H9 (cell line): ENCODE data around the gene ASMTL. TPM values are rescaled to one million over a fixed set of nuclear protein-coding genes. Genes with fewer than 3 reads are reported as not detected.

Source experiments
- DNase-seq: peaks from one replicate; pipeline ENCODE4 v3.0.0-alpha.2; 2017
- H2AFZ ChIP-seq: one replicate; pipeline ENCODE4 v1.6.1; 2013; ENCODE audit warnings: mild to moderate bottlenecking, low read length, control low read depth, moderate library complexity
- H2AK5ac ChIP-seq: 2 replicates; pipeline ENCODE4 v1.6.1; 2013; ENCODE audit warnings: low read length, control low read depth, mixed read lengths; ENCODE audit not compliant: insufficient read length
- H2BK120ac ChIP-seq: one replicate; pipeline ENCODE4 v1.6.1; 2013; ENCODE audit warnings: low read depth, mild to moderate bottlenecking, low read length, control low read depth, inconsistent platforms; ENCODE audit not compliant: poor library complexity, severe bottlenecking
- H2BK12ac ChIP-seq: 2 replicates; pipeline ENCODE4 v1.6.1; 2013; ENCODE audit warnings: low read length, control low read depth, mixed read lengths, low read depth; ENCODE audit not compliant: insufficient read length
- H2BK15ac ChIP-seq: 2 replicates; pipeline ENCODE4 v1.6.1; 2013; ENCODE audit warnings: low read depth, low read length, control low read depth
- H2BK20ac ChIP-seq: one replicate; pipeline ENCODE4 v1.6.1; 2013; ENCODE audit warnings: low read depth, mild to moderate bottlenecking, low read length, control low read depth, inconsistent platforms; ENCODE audit not compliant: poor library complexity, severe bottlenecking
- H2BK5ac ChIP-seq: 2 replicates; pipeline ENCODE4 v1.6.1; 2013; ENCODE audit warnings: low read length, control low read depth, mixed read lengths; ENCODE audit not compliant: insufficient read length
- H3K14ac ChIP-seq: 2 replicates; pipeline ENCODE4 v1.6.1; 2013; ENCODE audit warnings: low read length, control low read depth; ENCODE audit not compliant: insufficient read depth
- H3K18ac ChIP-seq: 2 replicates; pipeline ENCODE4 v1.6.1; 2013; ENCODE audit warnings: low read depth, mild to moderate bottlenecking, mixed read lengths, low read length, control low read depth; ENCODE audit not compliant: insufficient read length
- H3K23ac ChIP-seq: 2 replicates; pipeline ENCODE4 v1.6.1; 2013; ENCODE audit warnings: low read length, control low read depth, mixed read lengths, low read depth; ENCODE audit not compliant: insufficient read length
- H3K23me2 ChIP-seq: 2 replicates; pipeline ENCODE4 v1.6.1; 2013; ENCODE audit warnings: low read depth, mild to moderate bottlenecking, mixed read lengths, low read length, control low read depth; ENCODE audit not compliant: insufficient read length, poor library complexity, severe bottlenecking
- H3K27ac ChIP-seq: 2 replicates; pipeline ENCODE4 v1.5.1; 2013; ENCODE audit warnings: low read length, control low read depth, mixed read lengths, low read depth; ENCODE audit not compliant: insufficient read length
- H3K27me3 ChIP-seq: 2 replicates; pipeline ENCODE4 v1.6.1; 2013; ENCODE audit warnings: low read length, control low read depth, inconsistent platforms; ENCODE audit not compliant: insufficient read depth
- H3K4ac ChIP-seq: 2 replicates; pipeline ENCODE4 v1.6.1; 2013; ENCODE audit warnings: low read depth, mild to moderate bottlenecking, control low read depth, inconsistent platforms, low read length, moderate library complexity
- H3K4me1 ChIP-seq: 2 replicates; pipeline ENCODE4 v1.6.1; 2013; ENCODE audit warnings: low read length, control low read depth, inconsistent platforms; ENCODE audit not compliant: insufficient read depth
- H3K4me2 ChIP-seq: 2 replicates; pipeline ENCODE4 v1.6.1; 2013; ENCODE audit warnings: low read length, control low read depth, mixed read lengths; ENCODE audit not compliant: insufficient read length, insufficient read depth
- H3K56ac ChIP-seq: 2 replicates; pipeline ENCODE4 v1.6.1; 2013; ENCODE audit warnings: low read depth, mild to moderate bottlenecking, mixed read lengths, low read length, control low read depth; ENCODE audit not compliant: insufficient read length
- H3K79me1 ChIP-seq: 2 replicates; pipeline ENCODE4 v1.6.1; 2013; ENCODE audit warnings: low read depth, mild to moderate bottlenecking, moderate library complexity, low read length, control low read depth, inconsistent platforms; ENCODE audit not compliant: insufficient read depth, poor library complexity, severe bottlenecking
- H3K79me2 ChIP-seq: 2 replicates; pipeline ENCODE4 v1.6.1; 2013; ENCODE audit warnings: low read length, control low read depth, inconsistent platforms; ENCODE audit not compliant: insufficient read depth
- H3K9ac ChIP-seq: 2 replicates; pipeline ENCODE4 v1.6.1; 2013; ENCODE audit warnings: low read length, control low read depth, mixed read lengths; ENCODE audit not compliant: insufficient read length; ENCODE audit errors: extremely low read depth
- H3K9me3 ChIP-seq: one replicate; pipeline ENCODE4 v1.6.1; 2013; ENCODE audit warnings: low read depth, low read length, inconsistent platforms; ENCODE audit not compliant: control insufficient read depth
- H3T11ph ChIP-seq: one replicate; pipeline ENCODE4 v1.6.1; 2013; ENCODE audit warnings: mild to moderate bottlenecking, low read length, control low read depth, inconsistent platforms
- H4K20me1 ChIP-seq: one replicate; pipeline ENCODE4 v1.6.1; 2013; ENCODE audit not compliant: control insufficient read depth, insufficient read length, insufficient read depth
- H4K5ac ChIP-seq: 2 replicates; pipeline ENCODE4 v1.6.1; 2013; ENCODE audit warnings: low read depth, mild to moderate bottlenecking, mixed read lengths, low read length, control low read depth; ENCODE audit not compliant: insufficient read length
- H4K8ac ChIP-seq: replicated peaks from 2 replicates; pipeline ENCODE4 v1.6.1; 2013; ENCODE audit warnings: low read length, control low read depth, mixed read lengths, low read depth; ENCODE audit not compliant: insufficient read length
- H4K91ac ChIP-seq: 2 replicates; pipeline ENCODE4 v1.6.1; 2013; ENCODE audit warnings: low read depth, mild to moderate bottlenecking, moderate library complexity, mixed read lengths, low read length, control low read depth; ENCODE audit not compliant: insufficient read length
- H3K27ac Mint-ChIP-seq, 3 experiments: 2 replicates in 2 of 3; 3 replicates in 1 of 3; pipeline ENCODE4 v1.8.0; 2020 to 2021; ENCODE audit warnings: mixed read lengths in 3 of 3, mild to moderate bottlenecking in 1 of 3, moderate library complexity in 1 of 3
- H3K27me3 Mint-ChIP-seq: 2 replicates; pipeline ENCODE4 v1.8.0; 2021; ENCODE audit warnings: low read depth, mild to moderate bottlenecking, moderate library complexity, mixed read lengths
- H3K36me3 Mint-ChIP-seq, 3 experiments: 2 replicates in 2 of 3; 3 replicates in 1 of 3; pipeline ENCODE4 v1.8.0; 2020 to 2021; ENCODE audit warnings: low read depth in 3 of 3, mixed read lengths in 3 of 3; ENCODE audit not compliant: insufficient read depth in 1 of 3
- H3K4me1 Mint-ChIP-seq, 2 experiments: 2 replicates each; pipeline ENCODE4 v1.8.0; 2020; ENCODE audit warnings: mixed read lengths in 2 of 2
- H3K4me3 Mint-ChIP-seq, 2 experiments: 2 replicates in 1 of 2; 3 replicates in 1 of 2; pipeline ENCODE4 v1.8.0; 2020 to 2021; ENCODE audit warnings: mild to moderate bottlenecking in 2 of 2, mixed read lengths in 2 of 2, moderate library complexity in 1 of 2
- H3K9me3 Mint-ChIP-seq, 2 experiments: 2 replicates in 1 of 2; 3 replicates in 1 of 2; pipeline ENCODE4 v1.8.0; 2020; ENCODE audit warnings: mild to moderate bottlenecking in 2 of 2, mixed read lengths in 2 of 2, moderate library complexity in 1 of 2
- WGBS: extraction: QIAGEN DNeasy Blood & Tissue Kit; methylation state at CpG from one replicate; pipeline ENCODE4 v1.1.7; 2013; ENCODE audit warnings: missing lambda C conversion rate, low lambda C conversion rate, mixed read lengths; ENCODE audit not compliant: insufficient read length; ENCODE audit errors: extremely low coverage; 5-methylcytosine and 5-hydroxymethylcytosine counted together
- long read RNA-seq: library from polyadenylated mRNA; unstranded; transcript quantifications from one replicate; pipeline ENCODE4 v2.0.0, GENCODE V29; 2020
- total RNA-seq: library from RNA; stranded (reverse); gene quantifications from 2 replicates; pipeline ENCODE4 v1.2.1, GENCODE V29; 2021
- TF ChIP-seq, protein P1 (sequence below): fragments of 200-600 bp; sonication (generic); conservative IDR thresholded peaks from 3 replicates; pipeline ENCODE4 v1.8.0; 2021; ENCODE audit warnings: antibody characterized with exemption, mild to moderate bottlenecking

Gene ASMTL, protein sequence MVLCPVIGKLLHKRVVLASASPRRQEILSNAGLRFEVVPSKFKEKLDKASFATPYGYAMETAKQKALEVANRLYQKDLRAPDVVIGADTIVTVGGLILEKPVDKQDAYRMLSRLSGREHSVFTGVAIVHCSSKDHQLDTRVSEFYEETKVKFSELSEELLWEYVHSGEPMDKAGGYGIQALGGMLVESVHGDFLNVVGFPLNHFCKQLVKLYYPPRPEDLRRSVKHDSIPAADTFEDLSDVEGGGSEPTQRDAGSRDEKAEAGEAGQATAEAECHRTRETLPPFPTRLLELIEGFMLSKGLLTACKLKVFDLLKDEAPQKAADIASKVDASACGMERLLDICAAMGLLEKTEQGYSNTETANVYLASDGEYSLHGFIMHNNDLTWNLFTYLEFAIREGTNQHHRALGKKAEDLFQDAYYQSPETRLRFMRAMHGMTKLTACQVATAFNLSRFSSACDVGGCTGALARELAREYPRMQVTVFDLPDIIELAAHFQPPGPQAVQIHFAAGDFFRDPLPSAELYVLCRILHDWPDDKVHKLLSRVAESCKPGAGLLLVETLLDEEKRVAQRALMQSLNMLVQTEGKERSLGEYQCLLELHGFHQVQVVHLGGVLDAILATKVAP
- 59.8 and 64.2 TPM in 2 replicates for total RNA-seq
- long read RNA-seq, transcript ASMTL-201 (13 exons, 2,027 nt), result major isoform, 889 of 1,116 reads
- long read RNA-seq, transcript ASMTL-205 (2 exons, 851 nt), result minor isoform, 5 of 1,116 reads
- long read RNA-seq, partial matches to known transcripts, result 103 of 1,116 reads
- long read RNA-seq, other reads (novel, unspliced or antisense), result 116 of 1,116 reads

DNA sequence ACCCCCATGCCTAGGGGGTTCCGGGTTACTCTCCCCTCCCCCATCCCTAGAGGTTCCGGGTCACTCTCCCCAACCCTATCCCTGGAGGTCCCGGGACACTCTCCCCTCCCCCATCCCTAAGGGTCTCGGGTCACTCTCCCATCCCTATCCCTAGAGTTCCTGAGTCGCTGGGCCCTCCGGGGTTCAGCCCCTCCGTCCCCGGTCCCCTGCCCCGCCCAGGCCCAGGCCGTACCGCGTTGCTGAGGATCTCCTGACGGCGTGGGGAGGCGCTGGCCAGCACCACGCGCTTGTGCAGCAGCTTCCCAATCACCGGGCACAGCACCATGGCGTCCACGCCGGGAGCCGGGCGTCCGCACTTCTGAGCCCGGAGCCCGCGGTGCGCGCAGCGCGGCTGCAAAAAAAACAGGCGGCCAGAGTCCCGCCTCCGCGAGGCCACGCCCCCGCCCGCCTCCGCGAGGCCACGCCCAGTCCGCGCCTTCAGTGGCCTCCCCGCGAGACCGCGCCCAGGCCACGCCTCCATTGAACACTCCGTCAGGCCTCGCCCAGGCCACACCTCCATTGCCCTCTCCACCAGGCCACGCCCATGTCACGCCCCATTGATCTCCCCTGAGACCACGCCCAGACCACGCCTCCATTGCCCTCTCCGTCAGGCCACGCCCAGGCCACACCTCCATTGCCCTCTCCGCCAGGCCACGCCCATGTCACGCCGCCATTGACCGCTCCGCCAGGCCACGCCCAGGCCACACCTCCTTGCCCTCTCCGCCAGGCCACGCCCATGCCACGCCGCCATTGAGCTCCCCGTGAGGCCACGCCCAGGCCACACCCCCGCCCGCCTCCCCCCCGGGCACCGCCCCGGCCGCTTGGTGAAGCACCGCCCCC lies at the start of gene ASMTL:
ASMTL (minus strand) TSS at position 394 of the 879 bp plus-strand sequence; CDS start at position 325, 69 bp downstream.
- Histone ChIP-seq H3K4me1 (no peaks in the 10 kb centered on the region), H3K4ac (no peak within 1 kb of the TSS), H2BK12ac (no peak within 1 kb of the TSS), H3K18ac (peak within 1 kb of the TSS; percentile 80), H2AFZ (no peak within 1 kb of the TSS), H4K8ac (no peak within 1 kb of the TSS), H4K91ac (no peak within 1 kb of the TSS), H3K23me2 (no peaks in the 10 kb centered on the region), H2BK15ac (no peak within 1 kb of the TSS), H2AK5ac (no peak within 1 kb of the TSS), H2BK20ac (no peak within 1 kb of the TSS), H3K79me1 (peaks cover 11% of the 10 kb centered on the region), H2BK120ac (no peak within 1 kb of the TSS), H3K56ac (no peak within 1 kb of the TSS), H3K27me3 (no peaks in the 10 kb centered on the region), H3K27ac (no peak within 1 kb of the TSS), H3K9me3 (peaks cover 13% of the 10 kb centered on the region), H2BK5ac (no peak within 1 kb of the TSS), H4K5ac (no peak within 1 kb of the TSS), H3T11ph (no peak within 1 kb of the TSS), H3K79me2 (peaks cover 20% of the 10 kb centered on the region; the same call in 1 of the 2 replicates), H3K23ac (no peak within 1 kb of the TSS), H3K4me2 (peak within 1 kb of the TSS; percentile 49), H3K9ac (peak within 1 kb of the TSS; percentile 66), H3K14ac (peak within 1 kb of the TSS; percentile 86), H4K20me1 (no peaks in the 10 kb centered on the region)
- WGBS, result no CpG with 5 or more reads among the region's 76 CpGs
- DNase-seq, result peak; percentile 99
- Mint-ChIP-seq H3K4me1 (0 out of 4 replicates have a peak, but pooled peaks cover 0 to 2% of the 10 kb centered on the region in 2 experiments), H3K27me3 (no peaks in the 10 kb centered on the region; the same call in none of the 2 replicates), H3K36me3 (peaks cover 24 to 25% (median 24%) of the 10 kb centered on the region in 3 experiments), H3K27ac (peak within 1 kb of the TSS; percentile 77 to 97 (median 93); a peak in 3 of 7 replicates), H3K9me3 (peaks cover 23 to 25% of the 10 kb centered on the region in 2 experiments), H3K4me3 (peak within 1 kb of the TSS; percentile 81 to 86)
- TF ChIP-seq, protein P1, sequence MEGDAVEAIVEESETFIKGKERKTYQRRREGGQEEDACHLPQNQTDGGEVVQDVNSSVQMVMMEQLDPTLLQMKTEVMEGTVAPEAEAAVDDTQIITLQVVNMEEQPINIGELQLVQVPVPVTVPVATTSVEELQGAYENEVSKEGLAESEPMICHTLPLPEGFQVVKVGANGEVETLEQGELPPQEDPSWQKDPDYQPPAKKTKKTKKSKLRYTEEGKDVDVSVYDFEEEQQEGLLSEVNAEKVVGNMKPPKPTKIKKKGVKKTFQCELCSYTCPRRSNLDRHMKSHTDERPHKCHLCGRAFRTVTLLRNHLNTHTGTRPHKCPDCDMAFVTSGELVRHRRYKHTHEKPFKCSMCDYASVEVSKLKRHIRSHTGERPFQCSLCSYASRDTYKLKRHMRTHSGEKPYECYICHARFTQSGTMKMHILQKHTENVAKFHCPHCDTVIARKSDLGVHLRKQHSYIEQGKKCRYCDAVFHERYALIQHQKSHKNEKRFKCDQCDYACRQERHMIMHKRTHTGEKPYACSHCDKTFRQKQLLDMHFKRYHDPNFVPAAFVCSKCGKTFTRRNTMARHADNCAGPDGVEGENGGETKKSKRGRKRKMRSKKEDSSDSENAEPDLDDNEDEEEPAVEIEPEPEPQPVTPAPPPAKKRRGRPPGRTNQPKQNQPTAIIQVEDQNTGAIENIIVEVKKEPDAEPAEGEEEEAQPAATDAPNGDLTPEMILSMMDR, result no peak
